H54 (cell line): Measurements from ENCODE around the gene POLR2L.

Experiments used
- DNase-seq: peaks from one replicate; pipeline ENCODE4 v3.0.0; 2011; ENCODE audit warnings: low spot score, mixed read lengths; ENCODE audit not compliant: insufficient read length
- FAIRE-seq: peaks from 3 replicates; lab custom pipeline; 2011; peaks lifted over from hg19 to GRCh38; lab: Jason Lieb, UNC
- POLR2A ChIP-seq: IDR thresholded peaks from 2 replicates; pipeline ENCODE4 v1.6.1; 2011; ENCODE audit warnings: low read depth, mild to moderate bottlenecking, low read length

Gene POLR2L

DNA sequence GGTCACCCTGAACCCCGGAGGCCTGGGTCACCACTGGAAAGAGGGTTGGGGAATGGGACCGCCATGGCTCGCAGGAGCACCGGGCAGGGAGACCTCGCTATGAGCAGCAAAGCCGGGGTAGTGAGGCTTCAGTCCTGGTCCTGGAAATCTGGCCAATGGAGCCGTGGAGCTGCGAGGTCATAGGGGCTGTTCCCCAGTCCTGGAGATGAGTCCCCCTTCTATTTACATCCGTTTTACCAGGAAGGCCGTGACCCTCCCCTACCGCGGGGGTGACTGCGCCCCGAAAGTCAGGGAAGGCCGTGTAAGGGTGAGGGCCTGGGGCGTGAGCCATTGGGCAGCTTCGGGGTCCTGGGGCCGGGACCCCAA lies 37.7 kb downstream of the POLR2L start:
- no peak for TF ChIP-seq POLR2A
- DNase-seq (no peak), FAIRE-seq (no peak)

DNA sequence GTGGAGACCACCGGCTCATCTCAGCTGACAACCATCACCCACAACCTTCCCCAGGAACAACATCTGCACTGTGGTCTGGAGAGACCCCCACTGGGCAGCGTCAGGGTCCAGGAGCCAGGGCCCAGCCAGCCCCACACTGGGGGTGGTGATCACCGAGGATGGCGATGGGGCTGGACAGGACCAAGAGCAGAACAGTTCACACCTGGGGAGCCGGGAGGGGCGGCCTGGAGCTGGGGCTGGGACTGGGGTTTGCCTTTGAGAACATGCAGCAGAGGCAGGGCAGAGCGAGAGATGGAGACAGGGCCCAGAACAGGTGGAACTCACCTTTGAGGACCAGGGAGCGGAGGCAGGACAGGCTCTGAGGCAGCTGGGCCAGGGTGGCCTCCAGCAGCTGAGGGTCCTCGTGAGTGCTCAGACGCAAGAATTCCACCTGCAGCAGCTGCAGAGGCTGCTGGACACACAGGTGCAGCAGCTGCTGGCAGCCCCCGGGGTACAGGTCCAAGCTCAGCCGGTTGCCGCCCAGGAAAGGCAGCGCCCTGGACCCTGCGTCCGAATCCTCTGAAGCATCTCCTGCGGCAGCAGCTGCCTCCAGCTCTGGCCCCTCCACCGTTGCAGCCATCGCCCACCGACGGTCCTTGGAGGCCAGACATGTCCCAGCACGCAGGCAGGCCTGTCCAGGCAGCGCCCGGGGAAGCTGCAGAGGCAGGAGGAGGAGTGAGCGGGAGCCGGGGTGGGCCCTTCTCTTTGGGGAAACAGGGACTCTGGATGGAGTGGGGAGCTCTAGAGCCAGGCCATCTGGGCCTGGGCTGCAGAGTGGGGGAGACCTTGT lies 38.3 kb downstream of the POLR2L start:
- no peak for FAIRE-seq
- no peak for DNase-seq
- no peak for TF ChIP-seq POLR2A

DNA sequence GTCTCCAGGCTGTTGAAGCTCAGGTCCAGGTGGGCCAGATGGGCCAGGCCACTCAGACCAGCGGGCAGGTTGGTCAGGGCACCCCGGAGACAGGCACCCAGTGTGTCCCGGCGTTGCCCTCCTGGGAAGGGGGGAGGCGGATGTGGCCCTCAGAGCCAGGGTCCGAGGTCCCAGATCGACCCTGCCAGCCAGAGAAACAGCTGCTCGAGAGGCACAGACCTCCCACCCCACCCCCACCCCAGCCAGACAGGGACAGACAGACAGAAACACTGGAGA lies 38.9 kb downstream of the POLR2L start:
- FAIRE-seq (no peak), DNase-seq (no peak)
- TF ChIP-seq POLR2A = no peak

DNA sequence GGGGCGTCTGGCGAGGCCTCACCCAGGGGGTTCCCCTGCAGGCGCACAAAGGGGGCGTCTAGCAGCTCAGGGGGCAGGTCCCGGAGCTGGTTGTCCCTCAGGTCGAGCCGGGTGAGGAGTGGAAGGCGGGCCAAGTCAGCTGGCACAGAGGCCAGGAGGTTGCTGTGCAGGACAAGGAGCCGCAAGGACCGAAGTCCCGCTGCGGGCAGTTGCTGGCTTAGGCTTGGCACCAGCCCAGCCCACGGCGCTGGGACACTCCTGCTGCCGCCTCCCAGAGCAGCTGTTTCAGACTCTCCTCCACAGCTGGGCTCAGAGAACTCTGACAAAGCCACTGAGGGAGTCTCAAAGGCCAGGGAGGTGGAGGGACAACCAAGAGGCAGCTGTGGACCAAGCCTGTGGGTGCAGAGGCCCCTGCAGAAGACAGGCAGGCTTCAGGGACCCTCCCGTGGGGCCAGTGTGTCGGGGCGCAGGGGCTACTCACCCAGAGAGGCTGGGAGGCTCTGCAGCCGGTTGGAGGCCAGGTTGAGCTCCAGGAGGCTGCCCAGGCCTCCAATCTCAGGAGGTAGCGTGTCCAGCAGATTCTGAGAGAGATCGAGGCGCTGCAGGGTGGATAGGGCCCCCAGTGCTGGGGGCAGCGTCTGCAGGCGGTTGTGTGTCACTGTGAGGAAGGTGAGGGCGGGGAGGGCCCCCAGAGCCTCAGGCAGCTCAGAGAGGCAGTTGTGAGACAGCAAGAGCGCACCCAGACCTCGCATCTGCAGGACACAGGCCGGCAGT lies 39.4 kb downstream of the POLR2L start:
- DNase-seq (no peak), FAIRE-seq (no peak)
- TF ChIP-seq POLR2A = no peak

DNA sequence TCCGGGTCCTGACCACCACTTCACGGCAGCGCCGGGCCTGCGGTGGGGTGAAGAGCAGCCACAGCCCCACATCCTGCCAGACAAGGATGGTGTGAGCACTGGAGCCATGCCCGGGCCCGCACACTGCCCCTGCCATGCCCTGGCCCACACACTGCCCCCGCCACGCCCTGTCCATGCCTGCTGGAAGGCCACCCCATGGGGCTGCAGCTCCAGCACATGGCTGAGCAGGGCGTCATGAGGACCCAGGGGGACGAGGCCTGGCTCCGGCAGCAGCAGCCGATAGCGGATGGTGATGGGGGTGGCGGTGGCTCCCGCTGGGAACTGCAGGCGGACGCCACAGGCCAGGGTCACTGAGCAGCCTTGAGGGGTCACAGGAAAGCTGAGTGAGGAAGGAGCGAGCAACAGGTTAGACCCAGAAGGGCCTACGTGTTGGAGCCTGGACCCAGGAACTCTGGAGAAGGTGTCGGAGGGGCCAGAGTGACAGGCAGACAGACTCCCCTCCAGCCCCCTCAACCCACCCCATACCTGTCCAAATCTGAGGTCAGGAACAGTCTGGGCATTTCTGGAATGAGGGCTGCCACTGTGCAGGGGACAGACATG lies 40.2 kb downstream of the POLR2L start:
- DNase-seq (no peak), FAIRE-seq (no peak)
- 0 out of 2 replicates have a peak, but pooled peaks have one; percentile 9 for TF ChIP-seq POLR2A

DNA sequence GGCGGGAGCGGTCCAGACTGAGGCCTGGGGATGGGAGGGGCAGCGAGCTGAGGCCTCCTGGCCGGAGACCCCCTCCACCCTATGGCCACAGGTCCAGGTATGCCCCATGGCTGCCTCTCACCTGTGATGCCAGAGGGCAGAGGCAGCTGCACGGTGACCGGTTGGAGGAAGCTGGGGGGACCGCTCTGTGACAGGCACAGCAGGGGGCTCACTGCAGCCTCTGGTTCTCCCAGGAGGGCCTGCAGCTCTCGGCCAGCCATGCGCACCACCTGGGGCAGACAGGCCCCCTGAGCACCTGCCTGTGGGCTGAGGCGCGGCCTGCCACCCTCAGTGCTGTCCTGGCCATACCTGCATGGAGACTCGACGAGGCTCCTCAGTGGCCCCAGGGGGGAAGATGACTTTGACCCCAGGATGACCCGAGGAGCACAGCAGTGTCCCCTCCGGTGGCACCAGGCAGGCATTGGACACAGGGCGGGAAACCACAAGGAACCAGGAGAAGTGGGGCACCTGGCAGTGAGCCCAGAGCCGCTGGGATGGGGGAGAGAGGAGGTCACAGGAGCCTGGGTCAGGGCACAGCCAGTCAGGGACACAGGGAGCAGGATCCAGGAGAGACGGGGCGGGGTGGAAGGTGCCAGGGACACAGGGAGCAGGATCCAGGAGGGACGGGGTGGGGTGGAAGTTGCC lies 41.1 kb downstream of the POLR2L start:
- FAIRE-seq = no peak
- no peak for TF ChIP-seq POLR2A
- no peak for DNase-seq

DNA sequence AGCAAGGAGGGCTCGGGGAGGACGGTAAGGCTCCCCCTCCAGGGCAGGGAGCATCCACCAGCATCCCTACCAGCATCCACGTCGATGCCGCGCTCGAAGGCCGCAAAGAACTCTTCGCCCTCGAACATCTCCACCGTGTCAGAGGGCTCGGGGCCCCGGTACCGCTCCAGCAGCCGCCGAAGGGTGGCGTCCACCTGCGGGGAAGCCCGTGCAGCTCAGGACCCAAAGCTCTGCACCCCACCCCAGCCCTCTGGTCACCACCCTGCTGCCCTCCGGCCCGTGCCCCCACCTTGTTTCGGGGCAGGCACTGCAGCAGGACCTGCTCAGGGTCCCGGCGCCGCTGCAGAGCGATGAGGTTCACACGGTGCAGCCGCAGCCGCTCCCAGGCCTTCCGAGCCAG lies 41.9 kb downstream of the POLR2L start:
- FAIRE-seq = no peak
- DNase-seq = no peak

DNA sequence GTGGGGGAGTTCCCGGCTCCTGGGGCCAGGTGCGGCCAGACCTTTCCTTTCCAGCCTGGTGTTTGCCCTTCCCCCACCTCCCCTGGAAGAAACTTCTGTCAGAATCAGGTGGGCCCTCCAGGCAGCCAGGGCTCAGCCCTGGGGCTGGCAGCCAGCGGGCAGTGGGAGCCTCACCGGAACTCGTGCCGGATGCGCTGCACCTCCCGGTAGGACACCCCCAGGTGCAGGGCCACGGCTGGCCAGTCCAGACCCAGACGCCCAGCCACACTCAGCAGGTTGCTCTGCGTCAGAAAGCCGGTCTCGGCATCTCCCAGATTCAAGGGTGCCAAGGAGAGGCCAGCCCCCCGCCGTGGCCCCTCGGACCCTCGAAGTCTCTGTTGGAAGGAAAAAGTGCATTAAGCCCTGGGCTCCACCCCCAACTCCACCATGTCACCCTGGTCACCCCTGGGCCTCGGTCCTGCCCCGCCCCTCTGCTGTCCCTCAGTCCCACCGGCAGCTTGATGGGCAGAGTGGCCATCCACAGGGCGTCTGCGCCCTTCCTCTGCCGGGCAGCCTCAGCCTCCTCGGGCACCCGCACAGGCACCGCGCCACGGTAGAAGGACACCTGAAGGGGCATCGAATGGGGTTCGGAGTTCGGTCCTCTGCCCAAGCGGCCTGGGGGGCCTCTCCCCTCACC lies 42.5 kb downstream of the POLR2L start:
- TF ChIP-seq POLR2A = no peak
- no peak for FAIRE-seq
- no peak for DNase-seq

More for the DNA sequence above, 41.9 kb downstream of the POLR2L start:
- no peak for TF ChIP-seq POLR2A

DNA sequence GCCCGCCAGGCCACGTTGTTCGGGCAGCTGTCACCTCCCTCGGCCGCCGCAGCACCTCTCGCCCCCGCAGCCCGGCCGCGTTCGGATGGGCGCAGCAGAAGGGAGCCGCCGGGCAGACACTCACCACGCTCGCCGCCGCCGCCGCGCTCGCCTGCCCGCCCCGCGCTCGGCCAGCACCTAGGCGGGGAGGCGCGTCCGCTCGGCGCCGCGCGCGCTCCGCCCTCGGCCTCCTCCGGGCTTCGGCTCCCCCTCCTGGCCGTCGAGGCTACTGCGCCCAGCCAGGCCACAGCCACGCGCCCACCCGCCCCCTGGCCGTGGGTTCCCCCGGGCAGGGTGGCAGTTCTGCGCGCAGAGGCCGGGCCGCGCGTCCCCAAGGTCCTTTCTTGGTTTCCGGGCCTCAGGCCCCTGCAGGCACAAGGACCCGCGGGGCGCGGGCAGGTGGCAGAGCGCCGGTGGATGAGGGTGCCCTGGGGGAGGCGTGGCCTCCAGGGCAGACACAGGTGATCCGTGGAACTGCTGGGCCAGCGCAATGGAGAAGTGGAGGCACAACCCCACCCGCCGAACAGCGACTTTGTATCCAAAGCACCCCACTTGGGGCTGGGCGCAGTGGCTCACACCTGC lies 44.1 kb downstream of the POLR2L start, which contains the start of gene SLC25A22:
SLC25A22 (minus strand) TSS at position 189 of the 621 bp plus-strand sequence. CDS start 3,275 bp downstream, outside the sequence.
- no peak for DNase-seq
- no peak for FAIRE-seq
- TF ChIP-seq POLR2A = peak; percentile 62; the same call in 1 of the 2 replicates

DNA sequence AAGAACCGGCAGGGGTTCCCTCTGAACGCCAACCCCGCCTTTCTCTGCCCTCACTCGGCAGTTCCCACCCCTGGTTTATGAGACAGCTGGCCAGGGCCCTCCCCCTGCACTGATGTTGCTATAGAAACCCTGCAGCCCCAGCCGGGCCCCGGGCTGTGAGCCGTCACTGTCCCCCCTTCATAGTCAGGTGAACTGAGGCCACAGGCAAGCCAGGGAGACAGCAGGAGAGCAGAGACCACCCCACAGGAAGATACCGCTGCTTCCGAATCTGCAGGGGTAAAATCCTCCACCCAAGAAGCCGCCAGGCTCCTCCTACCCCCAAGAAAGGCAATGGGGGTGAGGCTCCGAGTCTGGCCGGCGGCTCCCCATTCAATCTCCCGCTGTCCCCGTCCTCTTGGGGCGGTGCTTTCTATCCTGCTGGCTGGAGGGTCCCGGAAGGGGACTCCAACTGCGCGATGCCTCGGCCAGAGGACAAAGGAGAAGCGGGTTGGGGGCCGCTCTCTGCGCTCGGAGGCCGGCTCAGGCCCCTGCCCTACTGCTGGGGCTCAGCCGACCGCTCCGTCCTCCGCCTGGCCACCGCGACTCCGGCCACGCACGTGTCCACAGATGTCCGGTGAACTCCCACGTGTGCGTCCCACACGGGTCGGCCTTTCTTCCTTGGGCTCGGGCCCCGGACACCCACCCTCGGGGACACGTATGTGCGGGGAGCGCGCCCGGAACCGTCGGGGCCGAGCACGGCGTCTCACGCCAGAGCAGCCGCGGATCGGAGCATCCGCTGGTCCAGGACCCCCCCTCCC lies 44.8 kb downstream of the POLR2L start:
- no peak for FAIRE-seq
- DNase-seq = no peak

DNA sequence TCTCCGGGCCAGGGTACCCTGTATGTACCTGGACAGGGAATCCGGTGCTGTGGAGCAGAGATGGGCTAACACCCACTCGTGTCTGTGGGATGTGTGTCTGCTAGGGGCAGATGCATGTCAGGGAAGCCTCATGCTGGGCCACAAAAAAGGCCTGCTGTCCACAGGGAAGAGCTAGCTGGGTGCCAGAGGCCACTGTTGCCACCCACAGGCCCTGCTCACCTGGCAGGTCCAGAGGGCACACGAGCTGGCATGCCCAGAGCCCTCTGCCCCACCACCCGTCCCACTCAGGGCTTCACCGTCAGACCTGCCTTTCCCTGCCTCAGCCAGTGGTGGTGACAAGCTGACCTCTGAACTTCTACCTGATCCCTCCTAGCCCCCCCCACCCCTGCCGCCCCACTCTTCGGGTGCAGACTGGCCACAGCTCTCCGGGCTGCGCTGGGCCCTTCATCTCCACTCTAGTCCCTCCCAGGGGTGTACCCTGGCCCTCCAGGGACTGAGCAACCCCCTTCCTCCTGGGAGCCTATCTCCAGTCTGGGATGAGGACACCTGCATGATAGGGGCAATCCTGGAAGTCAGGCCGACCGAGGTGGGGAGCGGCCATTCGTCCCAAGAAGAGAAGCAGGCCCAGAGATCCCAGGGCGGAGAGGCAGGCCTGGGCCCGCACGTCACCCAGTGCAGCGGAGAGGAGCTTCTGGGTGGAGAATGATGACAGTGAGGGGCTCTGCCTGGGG lies 45.6 kb downstream of the POLR2L start:
- FAIRE-seq = no peak
- no peak for DNase-seq
- no peak for TF ChIP-seq POLR2A

More for the DNA sequence above, 44.8 kb downstream of the POLR2L start:
- TF ChIP-seq POLR2A = no peak
